H54 (cell line): ENCODE measurements around the gene SPTAN1.
A peak's percentile ranks its signal among the peaks of the same experiment; 100 is the strongest.

Experiments
- DNase-seq: peaks from one replicate; pipeline ENCODE4 v3.0.0; 2011; ENCODE audit warnings: low spot score, mixed read lengths; ENCODE audit not compliant: insufficient read length
- FAIRE-seq: peaks from 3 replicates; lab custom pipeline; 2011; peaks lifted over from hg19 to GRCh38; lab: Jason Lieb, UNC
- POLR2A ChIP-seq: IDR thresholded peaks from 2 replicates; pipeline ENCODE4 v1.6.1; 2011; ENCODE audit warnings: low read depth, mild to moderate bottlenecking, low read length

The SPTAN1 gene

GRCh38 chr9:128546504-128546903, 5.9 kb upstream of the SPTAN1 start:
- no peak for DNase-seq
- FAIRE-seq = no peak
- TF ChIP-seq POLR2A = no peak

- FAIRE-seq (no peak), DNase-seq (no peak)
- no peak for TF ChIP-seq POLR2A
Measured at GRCh38 chr9:128548876-128549275, 3.5 kb upstream of the SPTAN1 start.

- no peak for FAIRE-seq
- DNase-seq = no peak
- no peak for TF ChIP-seq POLR2A
Measured at GRCh38 chr9:128550226-128550625, 2.2 kb upstream of the SPTAN1 start.

- no peak; the same call in 1 of the 2 replicates for TF ChIP-seq POLR2A
- no peak for FAIRE-seq
- DNase-seq = no peak
Measured at GRCh38 chr9:128550770-128551656, 1.4 kb upstream of the SPTAN1 start.

- DNase-seq (no peak), FAIRE-seq (no peak)
- TF ChIP-seq POLR2A = no peak
Measured at GRCh38 chr9:128551657-128552152, 682 bp upstream of the SPTAN1 start.

GRCh38 chr9:128552744-128553440, 505 bp downstream of the SPTAN1 start:
- FAIRE-seq = no peak
- DNase-seq = no peak
- no peak for TF ChIP-seq POLR2A

GRCh38 chr9:128553728-128554127, 1.3 kb downstream of the SPTAN1 start:
- DNase-seq = no peak
- no peak for FAIRE-seq
- no peak for TF ChIP-seq POLR2A

- peak; percentile 93 for DNase-seq
- FAIRE-seq = peak; percentile 85
Measured at GRCh38 chr9:128554155-128554862, 1.9 kb downstream of the SPTAN1 start.

GRCh38 chr9:128555180-128555721, 2.9 kb downstream of the SPTAN1 start:
- peak; percentile 27 for FAIRE-seq
- TF ChIP-seq POLR2A = no peak
- DNase-seq = peak; percentile 61

More at GRCh38 chr9:128554155-128554862, 1.9 kb downstream of the SPTAN1 start:
- TF ChIP-seq POLR2A = peak; percentile 33; the same call in 1 of the 2 replicates

GRCh38 chr9:128556276-128556675, 3.9 kb downstream of the SPTAN1 start:
- TF ChIP-seq POLR2A = no peak
- DNase-seq = no peak
- no peak for FAIRE-seq

GRCh38 chr9:128556926-128557634, 4.7 kb downstream of the SPTAN1 start:
- DNase-seq = no peak
- FAIRE-seq = no peak
- no peak for TF ChIP-seq POLR2A

GRCh38 chr9:128558431-128559310, 6.3 kb downstream of the SPTAN1 start:
- TF ChIP-seq POLR2A = no peak
- FAIRE-seq (peak; percentile 84), DNase-seq (peak; percentile 78)
